ENCODE data around the gene CD300LG. TPM values are rescaled to one million over a fixed set of nuclear protein-coding genes. Genes with fewer than 3 reads are reported as not detected.

Gene CD300LG
- total RNA-seq, 1 experiment from 2014 or later = not detected

- TF ChIP-seq MAX (IDR thresholded peaks at IDR 0.05) (peak; percentile 70), SIN3A (IDR thresholded peaks at IDR 0.05; ENCODE audit: low read depth) (0 out of 2 replicates have a peak, but pooled peaks have one; percentile 28), SRF (IDR thresholded peaks at IDR 0.05; ENCODE audit: low read depth) (no peak)
- intact Hi-C loops (cut with micrococcal nuclease) = loop anchor here (2.0 kb wide), 1 partner anchor 54 kb away; the partner anchor contains the start of gene DUSP3
- ATAC-seq (peak; percentile 79), DNase-seq (ENCODE audit: low read depth, low spot score) (no peak)
- Histone ChIP-seq H3K4me2 (ENCODE audit: low read length) (peak overlapping the region; percentile 98), H3K79me2 (ENCODE audit: insufficient read depth, low read length) (peaks cover 10% of the 10 kb centered on the region), H3K9me2 (ENCODE audit: insufficient read depth) (no peaks in the 10 kb centered on the region), H3K9me3 (ENCODE audit: control insufficient read depth in 1 of 2, insufficient read depth in 1 of 2, low read depth in 1 of 2, low read length in 2 of 2) (no peaks in the 10 kb centered on the region), H4K20me1 (ENCODE audit: insufficient read depth) (no peaks in the 10 kb centered on the region), H2AFZ (ENCODE audit: low read depth, low read length, poor library complexity, severe bottlenecking) (no peak overlapping the region), H3K36me3 (ENCODE audit: control insufficient read depth in 1 of 2, insufficient read depth in 2 of 2, low read length in 2 of 2) (peaks cover 0 to 25% of the 10 kb centered on the region in 2 experiments; a peak in 2 of 4 replicates), H3K4me3 (replicated peaks in 1 of 2; ENCODE audit: low read depth in 1 of 2, low read length in 2 of 2) (peak overlapping the region; percentile 56 to 88), H3K9ac (ENCODE audit: low read length) (peak overlapping the region; percentile 84), H3K27me3 (ENCODE audit: insufficient read depth, low read length) (no peaks in the 10 kb centered on the region), H3K27ac (ENCODE audit: low read depth, low read length) (peak overlapping the region; percentile 54), H3K4me1 (ENCODE audit: control insufficient read depth in 1 of 2, insufficient read depth in 2 of 2, low read length in 2 of 2) (peaks cover 16 to 24% of the 10 kb centered on the region in 2 experiments)
- ChIA-PET POLR2A (no interaction called here), CTCF (interaction anchor here (1.7 kb wide), 1 partner anchor 14 kb away, joined by 5 read pairs; the partner anchor contains the start of gene CD300LG), RAD21 (ENCODE audit: low non-redundant PET in 1 of 2, low total read pairs in 2 of 2, uncharacterized antibody in 2 of 2, unreplicated experiment in 2 of 2) (no interaction called here)
- BruUV-seq (replicated peaks) = no TSS peak
Measured at GRCh38 chr17:43832168-43832975, 14.6 kb upstream of the CD300LG start.

GRCh38 chr17:43832976-43833829, 13.8 kb upstream of the CD300LG start, which contains the start of gene MPP3:
TSS of gene MPP3 (minus strand) at chr17:43833146. CDS start at chr17:43831906, 1,240 bp downstream.
- Histone ChIP-seq H3K36me3 (ENCODE audit: control insufficient read depth in 1 of 2, insufficient read depth in 2 of 2, low read length in 2 of 2) (peaks cover 0 to 18% of the 10 kb centered on the region in 2 experiments; a peak in 1 of 4 replicates), H3K4me1 (ENCODE audit: control insufficient read depth in 1 of 2, insufficient read depth in 2 of 2, low read length in 2 of 2) (peaks cover 16 to 24% of the 10 kb centered on the region in 2 experiments), H3K9me3 (ENCODE audit: control insufficient read depth in 1 of 2, insufficient read depth in 1 of 2, low read depth in 1 of 2, low read length in 2 of 2) (no peaks in the 10 kb centered on the region), H3K9me2 (ENCODE audit: insufficient read depth) (no peaks in the 10 kb centered on the region), H3K27me3 (ENCODE audit: insufficient read depth, low read length) (no peaks in the 10 kb centered on the region), H3K9ac (ENCODE audit: low read length) (peak within 1 kb of the TSS; percentile 84), H3K79me2 (ENCODE audit: insufficient read depth, low read length) (peaks cover 10% of the 10 kb centered on the region), H2AFZ (ENCODE audit: low read depth, low read length, poor library complexity, severe bottlenecking) (peak within 1 kb of the TSS; percentile 93), H3K27ac (ENCODE audit: low read depth, low read length) (peak within 1 kb of the TSS; percentile 54), H3K4me2 (ENCODE audit: low read length) (peak within 1 kb of the TSS; percentile 98), H4K20me1 (ENCODE audit: insufficient read depth) (no peaks in the 10 kb centered on the region), H3K4me3 (replicated peaks in 1 of 2; ENCODE audit: low read depth in 1 of 2, low read length in 2 of 2) (peak within 1 kb of the TSS; percentile 56 to 88)
- intact Hi-C loops (cut with micrococcal nuclease) = loop anchor here (1.0 to 2.0 kb wide), 2 partner anchors 13 to 54 kb away; partner anchors contain the start of gene DUSP3
- TF ChIP-seq ZFX (IDR thresholded peaks at IDR 0.05) = peak; percentile 72
- TF ChIP-seq EGR1 (IDR thresholded peaks at IDR 0.05; ENCODE audit: low read depth) = peak; percentile 70
- peak; percentile 74 for TF ChIP-seq TCF7L2 (IDR thresholded peaks at IDR 0.05; ENCODE audit: borderline replicate concordance, extremely low read depth, insufficient read depth, insufficient read length)
- TF ChIP-seq CBX3 (IDR thresholded peaks at IDR 0.05; ENCODE audit: low read depth) = no peak
- TF ChIP-seq YY1 (IDR thresholded peaks at IDR 0.05; ENCODE audit: extremely low read depth, insufficient replicate concordance, low read depth, low read length) = peak; percentile 15
- TF ChIP-seq POLR2AphosphoS5 (IDR thresholded peaks at IDR 0.05; ENCODE audit: low read depth, low read length) = peak; percentile 85
- TF ChIP-seq FOSL1 (IDR thresholded peaks at IDR 0.05; ENCODE audit: low read depth) = no peak
- peak; percentile 13 for TF ChIP-seq ZBTB33 (IDR thresholded peaks at IDR 0.05; ENCODE audit: extremely low read depth, insufficient replicate concordance, low read length)
- no TSS peak for BruUV-seq (replicated peaks)
- CTCF ChIA-PET = interaction anchor here (1.7 kb wide), 1 partner anchor 13 kb away, joined by 5 read pairs; the partner anchor contains the start of gene CD300LG
- POLR2A ChIA-PET = no interaction called here
- no peak for DNase-seq (ENCODE audit: low read depth, low spot score)
- peak; percentile 91 for ATAC-seq
- RAD21 ChIA-PET (ENCODE audit: low non-redundant PET in 1 of 2, low total read pairs in 2 of 2, uncharacterized antibody in 2 of 2, unreplicated experiment in 2 of 2) = no interaction called here
